Adrenal gland (tissue), 12 donors: ENCODE data around the gene ABCC6. TPM values are rescaled to one million over a fixed set of nuclear protein-coding genes. Genes with fewer than 3 reads are reported as not detected.

Experiments used
- DNase-seq, 7 donors: peaks; one replicate each; pipeline ENCODE4 v3.0.0-alpha.2; 2019 to 2020
- H3K27ac ChIP-seq, 5 donors: fragments of 200-600 bp; sonication (generic) in 4 of 5; 1 replicate in 3 of 5; 2 replicates in 2 of 5; pipeline versions ENCODE4 v1.5.1 to v1.8.0; 2016 to 2020; ENCODE audit warnings: mild to moderate bottlenecking in 1 of 5
- H3K27me3 ChIP-seq: fragments of 200-600 bp; 2 replicates; pipeline ENCODE4 v1.8.0; 2021
- H3K36me3 ChIP-seq, 2 donors: fragments of 200-600 bp; replicated peaks in 1 of 2; 1 replicate in 1 of 2; 2 replicates in 1 of 2; pipeline versions ENCODE4 v1.5.1 to v1.8.0; 2018 to 2022
- H3K4me1 ChIP-seq, 2 donors: fragments of 200-600 bp; replicated peaks in 1 of 2; 1 replicate in 1 of 2; 2 replicates in 1 of 2; pipeline versions ENCODE4 v1.5.1 to v1.8.0; 2018 to 2021
- H3K4me3 ChIP-seq, 4 donors: fragments of 200-600 bp; sonication (generic) in 3 of 4; one replicate each; pipeline ENCODE4 v1.5.1; 2016 to 2018
- H3K9me3 ChIP-seq, 3 donors: fragments of 200-600 bp; sonication (generic) in 1 of 3; replicated peaks in 1 of 3; 1 replicate in 2 of 3; 2 replicates in 1 of 3; pipeline versions ENCODE4 v1.5.1 to v1.8.0; 2016 to 2021
- CTCF ChIP-seq, 6 experiments: fragments of 450-650 bp in 4 of 6; fragments of 200-600 bp in 2 of 6; sonication (generic) in 1 of 6; IDR thresholded peaks; 1 replicate in 5 of 6; 2 replicates in 1 of 6; pipeline versions ENCODE4 v1.5.1 to v1.8.0; 2016 to 2021; ENCODE audit warnings: antibody characterized with exemption in 6 of 6, mild to moderate bottlenecking in 2 of 6, moderate library complexity in 1 of 6
- POLR2A ChIP-seq, 2 donors: fragments of 450-650 bp; IDR thresholded peaks; one replicate each; pipeline ENCODE4 v1.6.1; 2017; ENCODE audit warnings: antibody characterized with exemption in 2 of 2, mild to moderate bottlenecking in 2 of 2, moderate library complexity in 1 of 2
- WGBS, 4 donors: extraction: QIAGEN DNeasy Blood & Tissue Kit in 2 of 4; methylation state at CpG; one replicate each; pipeline versions ENCODE4 v1.1.5 to v1.1.7; 2013 to 2017; 5-methylcytosine and 5-hydroxymethylcytosine counted together
- intact Hi-C, 2 donors: fragments of 100-400 bp; cut with DNase I; formaldehyde crosslinking; loops; one replicate each; pipeline versions ENCODE4 v1.14.1 to v1.15.0; 2022 to 2023
- polyA plus RNA-seq, 3 donors: library from polyadenylated mRNA; stranded (reverse); fragments of 200-250 nt in 2 of 3; fragments of 350-450 nt in 1 of 3; fragmentation: Illumina TruSeq in 1 of 3; extraction: RNeasy Lipid Tissue Mini Kit (QIAGEN cat#74804) in 1 of 3; gene quantifications; one replicate each; pipeline ENCODE4 v1.2.3, GENCODE V29; 2013 to 2014
- total RNA-seq, 9 donors: library from RNA; depleted of rRNA in 4 of 9; stranded (reverse); fragments of >200 nt in 4 of 9; fragments of 120-200 nt in 1 of 9; fragmentation: NEBNext Ultra II Directional in 1 of 9; extraction: Animal tissue kit (Norgen Biotek cat#: 25700) in 1 of 9; gene quantifications; one replicate each; pipeline versions ENCODE4 v1.1.0 to v1.2.4, GENCODE V29; 2013 to 2023
- donor health status: healthy with polysubstance abuse.
- donor health status: Bipolar disorder and iron deficiency.
- donor health status: DM: yes; HTN: yes; CAD: no.
- donor health status: DM: no; HTN: no; CAD: no.
- donor health status: DM: no; HTN: no; CAD: no.
- donor health status: DM: yes; HTN: yes; CAD: no.

Gene ABCC6
- total and polyA plus RNA-seq, 12 donors, result 0.79 to 32.2 (median 4.5) TPM

- Histone ChIP-seq H3K36me3 (no peaks in the 10 kb centered on the region), H3K4me3 (no peak overlapping the region), H3K27me3 (no peaks in the 10 kb centered on the region), H3K27ac (no peak overlapping the region), H3K9me3 (no peaks in the 10 kb centered on the region), H3K4me1 (no peaks in the 10 kb centered on the region)
- DNase-seq, result no peak
- intact Hi-C loops, result no loop called here
- no peak for TF ChIP-seq CTCF (IDR thresholded peaks at IDR 0.05)
- TF ChIP-seq POLR2A (IDR thresholded peaks at IDR 0.05), result no peak
- WGBS, 4 donors, result 36 to 47% (median 42%) methylated on average over 2 of the region's 2 CpGs
These were observed 56.3 kb downstream of the ABCC6 start for GRCh38 chr16:16166949-16167348.

GRCh38 chr16:16166085-16166484 is 57.2 kb downstream of the ABCC6 start:
- no peaks in the 10 kb centered on the region for H3K4me1 ChIP-seq
- TF ChIP-seq POLR2A (IDR thresholded peaks at IDR 0.05), result no peak
- no peak for TF ChIP-seq CTCF (IDR thresholded peaks at IDR 0.05)
- intact Hi-C loops, result no loop called here
- DNase-seq, result no peak
- 82 to 100% (median 91%) methylated on average over 2 to 7 of the region's 7 CpGs for WGBS, 4 donors
- H3K27ac ChIP-seq, result no peak overlapping the region
- H3K27me3 ChIP-seq, result no peaks in the 10 kb centered on the region
- no peak overlapping the region for H3K4me3 ChIP-seq
- H3K36me3 ChIP-seq, result no peaks in the 10 kb centered on the region
- H3K9me3 ChIP-seq, result no peaks in the 10 kb centered on the region

- Histone ChIP-seq H3K9me3 (no peaks in the 10 kb centered on the region), H3K27me3 (no peaks in the 10 kb centered on the region), H3K36me3 (no peaks in the 10 kb centered on the region), H3K27ac (no peak overlapping the region), H3K4me3 (no peak overlapping the region), H3K4me1 (no peaks in the 10 kb centered on the region)
- WGBS, 4 donors, result 81 to 94% (median 92%) methylated on average over 3 of the region's 3 CpGs
- no peak for DNase-seq
- TF ChIP-seq POLR2A (IDR thresholded peaks at IDR 0.05) (no peak), CTCF (IDR thresholded peaks at IDR 0.05) (no peak)
- intact Hi-C loops, result no loop called here
These were observed 59.1 kb downstream of the ABCC6 start for GRCh38 chr16:16164243-16164642.

GRCh38 chr16:16163571-16163970 is 59.7 kb downstream of the ABCC6 start:
- Histone ChIP-seq H3K4me1 (no peaks in the 10 kb centered on the region), H3K9me3 (peaks cover 0 to 6% (median 0%) of the 10 kb centered on the region in 3 donors), H3K4me3 (no peak overlapping the region), H3K27me3 (no peaks in the 10 kb centered on the region), H3K36me3 (no peaks in the 10 kb centered on the region), H3K27ac (no peak overlapping the region)
- intact Hi-C loops, result no loop called here
- 76 to 91% (median 89%) methylated on average over 5 of the region's 5 CpGs for WGBS, 4 donors
- TF ChIP-seq POLR2A (IDR thresholded peaks at IDR 0.05) (no peak), CTCF (IDR thresholded peaks at IDR 0.05) (no peak)
- DNase-seq, result no peak
